Measurements from ENCODE around the gene RCAN2.

GRCh38 chr6:46440141-46440540 lies 51.1 kb downstream of the RCAN2 start:
- TF ChIP-seq, protein P1, sequence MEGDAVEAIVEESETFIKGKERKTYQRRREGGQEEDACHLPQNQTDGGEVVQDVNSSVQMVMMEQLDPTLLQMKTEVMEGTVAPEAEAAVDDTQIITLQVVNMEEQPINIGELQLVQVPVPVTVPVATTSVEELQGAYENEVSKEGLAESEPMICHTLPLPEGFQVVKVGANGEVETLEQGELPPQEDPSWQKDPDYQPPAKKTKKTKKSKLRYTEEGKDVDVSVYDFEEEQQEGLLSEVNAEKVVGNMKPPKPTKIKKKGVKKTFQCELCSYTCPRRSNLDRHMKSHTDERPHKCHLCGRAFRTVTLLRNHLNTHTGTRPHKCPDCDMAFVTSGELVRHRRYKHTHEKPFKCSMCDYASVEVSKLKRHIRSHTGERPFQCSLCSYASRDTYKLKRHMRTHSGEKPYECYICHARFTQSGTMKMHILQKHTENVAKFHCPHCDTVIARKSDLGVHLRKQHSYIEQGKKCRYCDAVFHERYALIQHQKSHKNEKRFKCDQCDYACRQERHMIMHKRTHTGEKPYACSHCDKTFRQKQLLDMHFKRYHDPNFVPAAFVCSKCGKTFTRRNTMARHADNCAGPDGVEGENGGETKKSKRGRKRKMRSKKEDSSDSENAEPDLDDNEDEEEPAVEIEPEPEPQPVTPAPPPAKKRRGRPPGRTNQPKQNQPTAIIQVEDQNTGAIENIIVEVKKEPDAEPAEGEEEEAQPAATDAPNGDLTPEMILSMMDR (IDR thresholded peaks at IDR 0.05): no peak
- TF ChIP-seq POLR2A (IDR thresholded peaks at IDR 0.05): no peak

Data from upper lobe of left lung (tissue), 4 donors.